Measurements from ENCODE around the gene BTK. TPM values are rescaled to one million over a fixed set of nuclear protein-coding genes. Genes with fewer than 3 reads are reported as not detected.

BTK gene
- total RNA-seq, 1 experiment from 2014 or later: not detected

DNA sequence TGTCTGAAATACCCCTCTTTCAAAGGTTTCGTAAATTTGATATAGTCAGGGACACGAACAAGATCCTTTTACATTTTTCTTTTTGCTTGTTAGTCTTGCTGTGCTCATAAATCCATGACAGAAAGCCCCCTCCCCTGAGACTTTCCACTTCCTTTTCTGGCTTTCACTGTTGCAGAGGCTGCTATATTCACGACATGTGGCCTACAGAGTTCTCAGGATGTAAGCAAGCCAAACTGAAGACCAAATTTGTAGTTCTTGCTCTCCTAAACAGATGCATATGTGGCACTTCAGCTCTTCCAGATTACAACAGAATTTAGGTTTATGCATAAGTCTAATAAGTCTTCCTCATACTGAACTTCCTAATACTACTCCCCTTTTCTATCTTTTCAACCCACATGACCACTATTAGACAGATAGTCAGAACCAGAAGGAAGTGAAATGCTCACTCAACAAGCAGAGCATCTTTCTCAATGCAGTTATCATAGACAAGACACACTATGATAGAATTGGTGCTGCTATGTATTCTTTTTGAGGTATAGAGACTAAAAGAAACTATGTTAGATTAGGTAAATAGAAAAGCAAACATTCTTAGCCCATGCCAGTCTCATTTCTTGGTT lies 15.0 kb downstream of the BTK start:
- CTCF ChIA-PET: no interaction called here
- no peak overlapping the region for H3K27ac ChIP-seq (ENCODE audit: low read depth, low read length, poor library complexity, severe bottlenecking)
- intact Hi-C loops (cut with micrococcal nuclease; ENCODE audit: unreplicated experiment): loop anchor here (10.0 kb wide), 1 partner anchor 56 kb away; no protein-coding TSS in a partner anchor
- H3K4me3 ChIP-seq (ENCODE audit: low read depth, low read length, poor library complexity, severe bottlenecking): no peak overlapping the region
- POLR2A ChIA-PET (ENCODE audit: low non-redundant PET): no interaction called here
- H3K4me1 ChIP-seq (ENCODE audit: insufficient read depth, low read length, poor library complexity, severe bottlenecking): no peaks in the 10 kb centered on the region
- DNase-seq (ENCODE audit: low spot score): no peak
- TF ChIP-seq, protein P1, sequence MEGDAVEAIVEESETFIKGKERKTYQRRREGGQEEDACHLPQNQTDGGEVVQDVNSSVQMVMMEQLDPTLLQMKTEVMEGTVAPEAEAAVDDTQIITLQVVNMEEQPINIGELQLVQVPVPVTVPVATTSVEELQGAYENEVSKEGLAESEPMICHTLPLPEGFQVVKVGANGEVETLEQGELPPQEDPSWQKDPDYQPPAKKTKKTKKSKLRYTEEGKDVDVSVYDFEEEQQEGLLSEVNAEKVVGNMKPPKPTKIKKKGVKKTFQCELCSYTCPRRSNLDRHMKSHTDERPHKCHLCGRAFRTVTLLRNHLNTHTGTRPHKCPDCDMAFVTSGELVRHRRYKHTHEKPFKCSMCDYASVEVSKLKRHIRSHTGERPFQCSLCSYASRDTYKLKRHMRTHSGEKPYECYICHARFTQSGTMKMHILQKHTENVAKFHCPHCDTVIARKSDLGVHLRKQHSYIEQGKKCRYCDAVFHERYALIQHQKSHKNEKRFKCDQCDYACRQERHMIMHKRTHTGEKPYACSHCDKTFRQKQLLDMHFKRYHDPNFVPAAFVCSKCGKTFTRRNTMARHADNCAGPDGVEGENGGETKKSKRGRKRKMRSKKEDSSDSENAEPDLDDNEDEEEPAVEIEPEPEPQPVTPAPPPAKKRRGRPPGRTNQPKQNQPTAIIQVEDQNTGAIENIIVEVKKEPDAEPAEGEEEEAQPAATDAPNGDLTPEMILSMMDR (conservative IDR thresholded peaks at IDR 0.05; ENCODE audit: low read depth, low read length): no peak
- no peak for TF ChIP-seq EZH2 (IDR thresholded peaks at IDR 0.05; ENCODE audit: borderline replicate concordance, low read depth, low read length, poor library complexity, severe bottlenecking)
- BruUV-seq (replicated peaks): no TSS peak
- H3K27me3 ChIP-seq (replicated peaks; ENCODE audit: insufficient read depth, low read depth, low read length, poor library complexity): no peaks in the 10 kb centered on the region
- H3K36me3 ChIP-seq (ENCODE audit: insufficient read depth, low read length, poor library complexity, severe bottlenecking): no peaks in the 10 kb centered on the region
- H3K9me3 ChIP-seq (ENCODE audit: low read depth, low read length, poor library complexity, severe bottlenecking): no peaks in the 10 kb centered on the region

DNA sequence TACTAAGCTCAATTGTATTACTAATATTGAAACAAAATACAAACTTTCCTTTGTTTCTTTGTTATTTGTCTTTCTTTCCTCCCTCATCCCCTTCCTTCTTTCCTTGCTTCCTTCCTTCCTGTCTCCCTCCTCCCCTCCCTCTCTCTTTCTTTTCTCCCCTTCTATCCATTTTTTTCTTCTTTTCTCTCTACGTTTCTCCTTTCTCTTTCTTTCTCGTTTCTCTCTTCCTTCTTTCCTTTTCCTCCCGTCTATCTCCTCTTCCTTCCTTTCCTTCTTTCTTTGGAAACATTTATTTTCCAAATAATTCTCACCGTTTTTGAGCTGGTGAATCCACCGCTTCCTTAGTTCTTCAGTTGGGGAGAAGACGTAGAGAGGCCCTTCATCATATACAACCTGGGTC lies 16.3 kb downstream of the BTK start:
- POLR2A ChIA-PET (ENCODE audit: low non-redundant PET): no interaction called here

DNA sequence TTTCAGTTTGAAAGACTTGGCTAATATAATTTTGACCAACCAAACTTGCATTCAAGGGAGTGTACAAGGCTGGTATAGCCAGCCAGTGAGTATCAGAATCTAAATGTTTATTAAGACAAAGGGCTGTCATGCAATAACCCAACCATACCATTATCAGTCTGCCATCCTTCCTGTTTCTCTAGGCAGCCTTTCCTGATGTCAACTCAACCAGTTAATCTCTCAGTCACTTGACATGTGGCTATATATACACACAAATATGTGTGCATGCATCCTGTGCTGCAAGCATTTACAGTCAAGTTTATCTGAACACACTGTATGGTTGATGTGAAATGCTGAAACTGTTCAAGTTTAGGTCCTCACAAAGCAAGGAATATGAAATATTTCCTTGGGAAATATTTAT lies 17.2 kb downstream of the BTK start:
- H3K4me3 ChIP-seq (ENCODE audit: low read depth, low read length, poor library complexity, severe bottlenecking): no peak overlapping the region
- no peak overlapping the region for H3K27ac ChIP-seq (ENCODE audit: low read depth, low read length, poor library complexity, severe bottlenecking)
- H3K9me3 ChIP-seq (ENCODE audit: low read depth, low read length, poor library complexity, severe bottlenecking): no peaks in the 10 kb centered on the region
- CTCF ChIA-PET: no interaction called here
- no peaks in the 10 kb centered on the region for H3K27me3 ChIP-seq (replicated peaks; ENCODE audit: insufficient read depth, low read depth, low read length, poor library complexity)
- TF ChIP-seq, protein P1 (conservative IDR thresholded peaks at IDR 0.05; ENCODE audit: low read depth, low read length): no peak
- TF ChIP-seq EZH2 (IDR thresholded peaks at IDR 0.05; ENCODE audit: borderline replicate concordance, low read depth, low read length, poor library complexity, severe bottlenecking): no peak
- BruUV-seq (replicated peaks): no TSS peak
- no peaks in the 10 kb centered on the region for H3K36me3 ChIP-seq (ENCODE audit: insufficient read depth, low read length, poor library complexity, severe bottlenecking)
- intact Hi-C loops (cut with micrococcal nuclease; ENCODE audit: unreplicated experiment): no loop called here
- no peaks in the 10 kb centered on the region for H3K4me1 ChIP-seq (ENCODE audit: insufficient read depth, low read length, poor library complexity, severe bottlenecking)
- DNase-seq (ENCODE audit: low spot score): no peak
- POLR2A ChIA-PET (ENCODE audit: low non-redundant PET): no interaction called here

More for the DNA sequence above, 16.3 kb downstream of the BTK start:
- DNase-seq (ENCODE audit: low spot score): no peak
- no peaks in the 10 kb centered on the region for H3K9me3 ChIP-seq (ENCODE audit: low read depth, low read length, poor library complexity, severe bottlenecking)
- intact Hi-C loops (cut with micrococcal nuclease; ENCODE audit: unreplicated experiment): loop anchor here (10.0 kb wide), 1 partner anchor 55 kb away; no protein-coding TSS in a partner anchor
- CTCF ChIA-PET: no interaction called here
- BruUV-seq (replicated peaks): no TSS peak
- H3K27ac ChIP-seq (ENCODE audit: low read depth, low read length, poor library complexity, severe bottlenecking): no peak overlapping the region
- no peak overlapping the region for H3K4me3 ChIP-seq (ENCODE audit: low read depth, low read length, poor library complexity, severe bottlenecking)
- no peaks in the 10 kb centered on the region for H3K4me1 ChIP-seq (ENCODE audit: insufficient read depth, low read length, poor library complexity, severe bottlenecking)
- no peaks in the 10 kb centered on the region for H3K27me3 ChIP-seq (replicated peaks; ENCODE audit: insufficient read depth, low read depth, low read length, poor library complexity)
- H3K36me3 ChIP-seq (ENCODE audit: insufficient read depth, low read length, poor library complexity, severe bottlenecking): no peaks in the 10 kb centered on the region
- TF ChIP-seq, protein P1 (conservative IDR thresholded peaks at IDR 0.05; ENCODE audit: low read depth, low read length): no peak
- no peak for TF ChIP-seq EZH2 (IDR thresholded peaks at IDR 0.05; ENCODE audit: borderline replicate concordance, low read depth, low read length, poor library complexity, severe bottlenecking)
